T47D (cell line): ENCODE data around the gene ALAS1.
"Not testable (repeated sequence)": the region's sequence is repeated elsewhere in the genome, so short reads cannot be mapped to it uniquely, and the experiment has no call there.

ENCODE experiments used
- DNase-seq, 2 experiments: peaks; one replicate each; pipeline versions ENCODE4 v3.0.0 to v3.0.0-alpha.2; 2011 to 2012; ENCODE audit warnings: low read depth in 1 of 2, low spot score in 1 of 2
- JUND ChIP-seq: IDR thresholded peaks from 2 replicates; pipeline ENCODE4 v1.6.1; 2012; ENCODE audit warnings: low read depth
- in situ Hi-C: cut with HindIII; loops from 2 replicates; pipeline ENCODE4 v1.10.0; 2016; ENCODE audit warnings: low sequenced_read_pairs, low pct_unique_long_range_greater_than_20kb

Gene ALAS1

DNA sequence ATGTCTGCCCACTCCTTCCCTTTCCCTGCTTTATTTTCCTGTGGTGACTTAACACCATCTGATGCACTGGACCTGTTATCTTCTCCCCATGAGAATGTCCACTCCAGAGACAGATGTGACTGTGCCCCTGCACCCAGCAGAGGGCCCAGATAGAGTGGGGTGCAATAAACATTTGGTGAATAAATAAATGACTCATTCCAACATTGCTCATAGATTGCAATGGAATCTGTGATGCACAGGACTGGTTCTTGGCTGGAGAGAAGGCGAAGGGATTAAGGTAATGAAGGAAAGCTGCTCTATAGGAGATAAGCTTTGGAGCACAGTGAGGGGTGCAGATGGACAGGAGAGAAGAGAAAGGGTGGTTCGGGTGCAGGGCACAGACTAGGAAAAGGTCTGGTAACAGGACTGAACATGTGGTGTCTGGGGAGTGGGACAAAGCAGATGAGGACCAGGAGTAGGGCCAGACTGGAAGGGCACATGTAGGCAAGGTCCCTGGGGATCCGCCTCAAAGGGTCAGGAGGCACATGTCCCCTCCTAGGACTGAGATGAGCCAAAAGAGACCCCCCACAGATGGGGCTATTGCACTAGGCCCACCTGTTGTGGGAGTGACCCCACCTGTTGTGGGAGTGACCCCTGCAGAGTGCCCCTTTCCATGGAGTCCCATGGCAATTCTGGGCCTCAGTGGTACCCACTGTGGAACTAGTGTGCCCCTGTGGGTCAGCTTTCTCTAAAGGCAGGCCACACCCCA is 26.3 kb upstream of the ALAS1 start:
- in situ Hi-C loops, result no loop called here
- TF ChIP-seq JUND, result no peak
- no peak for DNase-seq

DNA sequence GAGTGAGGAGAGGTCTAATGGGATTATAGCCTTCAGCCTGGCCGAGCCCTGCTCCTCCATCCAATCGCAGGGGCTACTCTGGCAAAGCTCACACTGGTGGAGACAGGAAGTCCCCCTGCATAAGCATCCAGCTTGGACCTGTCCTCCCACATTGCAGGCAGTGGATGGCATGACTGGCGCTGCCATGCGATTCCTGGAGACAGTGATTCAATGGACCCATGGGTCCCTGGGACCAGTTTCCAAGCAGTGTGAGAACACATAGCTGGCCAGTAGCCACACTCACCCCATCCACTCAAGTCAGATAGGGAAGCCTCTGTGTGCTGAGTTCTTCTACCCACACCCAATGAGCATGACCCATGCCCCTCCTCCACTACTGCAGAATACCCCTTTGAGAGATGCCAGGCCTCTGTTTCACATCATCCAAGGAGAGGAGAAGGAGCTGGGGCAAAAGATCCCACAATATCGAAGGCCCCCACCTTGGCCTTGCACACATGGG is 25.6 kb upstream of the ALAS1 start:
- DNase-seq, result no peak
- in situ Hi-C loops, result no loop called here
- no peak for TF ChIP-seq JUND

DNA sequence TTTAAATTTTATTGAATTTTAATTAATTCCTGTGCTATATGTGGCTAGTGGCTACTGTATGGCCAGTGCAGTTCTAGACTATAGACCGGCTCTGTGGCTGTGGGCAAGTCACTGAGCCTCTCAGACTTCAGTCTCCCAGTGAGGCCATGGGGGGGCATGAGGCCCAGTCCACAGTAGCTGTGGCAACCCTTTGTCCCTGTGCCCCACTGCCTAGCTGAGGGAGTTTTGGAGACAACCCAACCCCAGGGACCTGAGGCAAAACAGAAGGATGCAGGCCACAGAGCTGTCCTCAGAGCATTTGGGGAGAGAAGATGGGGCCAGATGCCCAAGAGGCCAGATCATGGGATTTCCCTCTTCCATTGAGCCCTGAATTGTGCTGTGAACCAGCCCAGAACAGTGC is 24.9 kb upstream of the ALAS1 start:
- no peak for DNase-seq
- in situ Hi-C loops, result no loop called here
- TF ChIP-seq JUND, result no peak

DNA sequence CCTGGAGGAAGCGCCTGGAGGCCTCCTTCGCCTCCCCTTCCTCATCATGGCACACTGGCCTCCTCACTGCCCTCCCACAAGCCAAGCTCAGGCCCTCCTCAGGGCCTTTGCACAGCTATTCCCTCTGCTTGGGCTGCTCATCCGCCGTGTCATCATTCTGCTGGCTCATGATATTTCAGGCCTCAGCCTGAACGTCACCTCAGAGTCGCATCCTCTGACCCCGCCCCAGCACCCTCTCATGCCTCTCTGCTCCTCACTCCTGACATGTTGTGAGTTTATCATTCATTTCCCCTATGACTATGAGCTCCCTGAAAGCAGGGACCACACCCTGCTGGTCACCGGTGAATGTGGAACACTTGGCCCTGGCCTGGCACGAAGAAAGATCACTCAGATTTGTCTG is 23.1 kb upstream of the ALAS1 start:
- no peak for TF ChIP-seq JUND
- in situ Hi-C loops, result no loop called here
- no peak for DNase-seq

DNA sequence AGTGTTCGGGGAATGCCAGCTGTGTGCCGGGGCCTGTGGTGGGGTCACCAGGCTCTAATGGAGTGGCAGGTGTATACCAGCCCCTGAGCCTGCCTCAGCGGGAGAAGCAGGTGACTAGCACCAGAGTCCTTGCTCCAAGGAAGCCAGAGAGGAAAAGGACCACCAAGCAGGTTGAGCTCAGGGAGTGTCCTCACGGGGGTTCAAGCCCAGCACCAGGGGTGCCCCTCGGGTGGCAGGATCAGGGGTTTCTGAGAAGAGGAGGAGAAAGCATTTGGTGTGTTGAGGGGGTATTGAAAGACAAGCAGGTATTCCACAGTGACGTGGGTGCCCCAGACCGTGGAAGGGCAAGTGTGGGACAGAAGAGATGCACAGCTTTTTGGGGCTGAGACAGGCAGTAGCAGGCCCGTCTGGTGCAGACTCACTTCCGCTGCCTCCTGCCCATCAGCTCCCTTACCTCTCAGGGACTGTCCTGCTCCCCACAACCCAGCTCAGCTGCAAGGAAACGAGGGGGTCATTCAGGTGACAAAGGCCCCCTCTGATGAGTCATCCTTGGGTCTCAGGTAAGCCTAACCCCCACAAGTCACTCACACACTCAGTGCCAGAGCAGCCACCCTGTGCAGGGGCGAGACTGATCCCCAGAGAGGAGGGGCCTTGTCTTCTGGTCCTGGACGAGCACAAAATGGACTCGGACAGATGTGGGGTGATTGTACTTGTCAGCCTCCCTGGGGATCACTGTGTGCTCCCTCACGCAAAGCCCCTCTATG is 22.4 kb upstream of the ALAS1 start:
- in situ Hi-C loops, result no loop called here
- DNase-seq, result no peak
- no peak for TF ChIP-seq JUND

DNA sequence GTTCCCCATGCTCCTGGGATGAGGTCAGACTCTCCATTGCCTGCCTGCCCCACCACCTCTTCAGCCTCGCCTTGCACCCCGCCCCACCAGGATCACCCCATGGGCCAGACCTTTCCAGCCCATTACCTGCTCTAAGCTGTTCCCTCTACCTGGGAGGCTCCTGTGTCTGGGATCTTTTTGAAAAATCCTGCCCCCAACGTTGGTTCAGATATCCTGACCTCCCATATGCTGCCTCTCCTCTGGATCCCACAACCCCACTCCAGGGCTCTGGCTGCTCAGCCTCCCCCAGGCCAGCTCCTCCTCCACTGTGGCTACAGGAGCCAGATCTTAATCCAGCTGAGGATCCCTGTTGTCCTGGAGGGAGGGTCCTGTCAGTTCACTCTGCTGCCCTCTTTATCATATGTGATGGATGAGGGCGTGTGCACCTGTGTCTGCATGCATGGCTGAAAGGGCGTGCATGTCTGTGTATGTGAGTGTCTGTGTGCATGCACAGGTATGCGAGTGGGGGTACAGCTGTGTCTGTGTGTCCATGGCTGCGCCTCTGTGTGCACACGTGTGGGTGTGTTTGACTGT is 21.7 kb upstream of the ALAS1 start:
- DNase-seq, result no peak
- TF ChIP-seq JUND, result no peak
- in situ Hi-C loops, result no loop called here

DNA sequence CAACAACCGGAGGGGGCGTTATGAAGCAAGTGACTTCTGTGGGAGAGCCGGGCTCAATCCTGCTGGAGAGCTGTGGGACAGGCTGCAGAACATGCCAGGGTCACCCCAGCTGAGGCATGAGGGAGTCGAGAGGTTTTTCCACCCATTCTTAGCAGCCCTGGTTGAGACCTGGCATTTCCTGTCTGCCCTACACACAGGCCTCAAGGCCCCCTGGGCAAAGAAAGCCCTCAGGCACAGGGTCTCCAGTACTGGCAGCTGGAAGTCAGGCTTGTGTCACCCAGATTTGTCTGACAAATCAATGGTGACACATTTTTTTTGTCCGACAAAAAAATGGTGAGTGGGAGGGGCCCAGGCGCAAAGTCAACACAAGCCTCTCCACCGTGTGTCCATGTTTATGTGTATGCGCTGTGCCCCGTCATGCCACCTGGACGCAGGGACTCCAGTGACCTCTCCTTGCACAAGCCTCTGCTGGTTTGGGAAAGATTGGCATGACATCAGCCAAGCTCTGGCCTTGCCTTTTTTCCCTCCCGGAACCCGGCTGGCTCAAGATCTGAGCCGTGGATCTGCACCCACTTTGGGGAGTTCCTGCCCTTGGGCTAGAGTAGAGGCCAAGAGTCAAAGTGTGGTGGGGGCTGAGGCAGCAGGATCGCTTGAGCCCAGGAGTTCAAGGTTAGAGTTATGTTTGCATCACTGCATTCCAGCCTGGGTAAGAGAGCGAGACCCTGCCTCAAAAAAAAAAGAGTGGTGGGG is 20.8 kb upstream of the ALAS1 start:
- no peak for TF ChIP-seq JUND
- DNase-seq, result no peak
- in situ Hi-C loops, result no loop called here

DNA sequence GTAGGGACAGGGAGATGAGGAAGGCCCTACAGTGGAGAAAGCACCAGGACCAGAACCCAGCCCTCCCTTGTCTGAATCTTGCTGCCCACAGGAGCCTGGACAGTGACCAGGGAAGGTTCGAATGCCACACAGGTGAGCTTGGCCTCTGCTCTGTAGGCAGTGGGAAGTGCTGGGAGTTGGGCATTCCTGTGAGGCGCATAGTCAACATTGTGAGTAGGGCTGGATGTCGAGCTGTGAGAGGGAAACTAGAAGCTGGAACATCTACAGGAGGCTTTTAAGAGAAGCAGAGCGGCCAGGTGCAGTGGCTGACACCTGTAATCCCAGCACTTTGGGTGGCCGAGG is 20.3 kb upstream of the ALAS1 start:
- peak in 1 of 2 experiments; percentile 23 for DNase-seq
- no peak for TF ChIP-seq JUND
- in situ Hi-C loops, result no loop called here

DNA sequence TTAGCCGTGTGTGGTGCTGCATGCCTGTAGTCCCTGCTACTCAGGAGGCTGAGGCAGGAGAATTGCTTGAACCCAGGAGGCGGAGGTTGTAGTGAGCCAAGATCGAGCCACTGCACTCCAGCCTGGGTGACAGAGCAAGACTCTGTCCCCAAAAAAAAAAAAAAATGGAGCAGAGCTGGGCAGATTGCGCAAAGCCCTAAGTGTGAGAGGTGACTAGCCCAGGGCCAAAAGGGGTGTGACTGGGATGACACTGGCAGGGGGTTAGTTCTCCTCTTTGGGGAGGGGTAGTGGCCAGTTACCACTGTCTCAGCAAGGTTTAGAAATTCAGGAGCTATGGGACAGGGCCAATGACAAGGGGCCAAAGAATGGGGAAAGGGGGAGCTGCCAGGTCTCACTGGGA is 19.8 kb upstream of the ALAS1 start:
- in situ Hi-C loops, DNase-seq: not testable (repeated sequence)

DNA sequence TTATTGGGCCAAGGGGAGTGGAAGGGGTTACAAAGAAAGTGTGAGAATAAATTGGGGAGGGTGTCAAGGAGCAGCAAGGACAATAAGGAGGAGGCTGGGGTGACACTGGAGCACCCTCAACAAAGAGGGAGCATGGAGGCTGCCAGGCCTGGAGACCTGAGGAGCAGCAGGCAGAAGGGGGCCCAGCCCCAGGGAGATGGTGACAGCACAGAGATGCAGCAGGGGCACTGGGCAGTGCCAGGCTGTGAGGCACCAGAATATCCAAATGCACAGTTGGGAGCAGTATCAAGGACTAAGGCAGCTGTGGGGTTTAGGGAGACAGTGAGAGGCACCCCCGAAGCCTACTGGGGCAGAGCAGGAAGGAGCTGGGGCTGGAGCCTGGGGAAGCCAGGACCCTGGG is 19.4 kb upstream of the ALAS1 start:
- in situ Hi-C loops, result no loop called here
- DNase-seq, result no peak
- no peak for TF ChIP-seq JUND

DNA sequence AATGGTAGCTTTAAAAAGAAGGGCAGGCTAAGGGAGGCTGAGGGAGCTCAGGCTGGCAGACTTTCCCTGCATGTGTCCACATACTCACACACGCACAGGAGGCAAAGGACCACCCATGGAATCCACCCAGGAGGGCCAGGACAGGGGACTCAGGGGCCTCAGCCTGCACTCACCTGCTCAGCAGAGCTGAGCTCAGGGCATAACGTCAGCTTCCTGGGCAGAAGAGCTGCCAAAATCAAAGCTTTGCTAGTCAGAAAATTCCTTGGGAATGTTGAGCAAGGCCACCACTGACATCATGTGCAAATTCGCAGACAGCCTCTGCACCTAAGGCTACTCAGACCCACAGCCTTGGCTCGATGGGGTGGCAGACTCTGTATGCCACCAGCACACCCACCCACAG is 16.4 kb upstream of the ALAS1 start:
- peak; percentile 17 to 20 for DNase-seq
- no peak for TF ChIP-seq JUND
- in situ Hi-C loops, result no loop called here

DNA sequence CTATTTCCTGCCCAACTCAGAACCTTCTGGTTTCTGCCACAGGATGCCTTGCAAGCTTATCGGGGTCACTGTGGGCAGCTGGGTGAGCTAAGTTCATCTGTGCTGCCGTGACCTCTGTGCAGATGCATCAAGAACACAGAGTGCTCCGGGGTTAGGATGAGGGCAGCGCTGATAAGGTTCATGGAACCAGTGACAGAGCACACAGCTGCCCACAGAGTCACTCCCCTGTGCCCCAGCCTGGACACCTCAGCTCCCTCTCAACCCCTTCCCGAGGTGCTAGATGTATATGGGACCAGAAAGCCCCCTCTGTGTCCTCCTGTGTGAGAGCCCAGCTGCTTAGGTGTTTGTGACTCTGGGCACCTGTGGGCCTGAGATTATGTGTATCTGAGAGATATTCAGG is 15.8 kb upstream of the ALAS1 start:
- in situ Hi-C loops, result no loop called here
- TF ChIP-seq JUND, result no peak
- no peak for DNase-seq

DNA sequence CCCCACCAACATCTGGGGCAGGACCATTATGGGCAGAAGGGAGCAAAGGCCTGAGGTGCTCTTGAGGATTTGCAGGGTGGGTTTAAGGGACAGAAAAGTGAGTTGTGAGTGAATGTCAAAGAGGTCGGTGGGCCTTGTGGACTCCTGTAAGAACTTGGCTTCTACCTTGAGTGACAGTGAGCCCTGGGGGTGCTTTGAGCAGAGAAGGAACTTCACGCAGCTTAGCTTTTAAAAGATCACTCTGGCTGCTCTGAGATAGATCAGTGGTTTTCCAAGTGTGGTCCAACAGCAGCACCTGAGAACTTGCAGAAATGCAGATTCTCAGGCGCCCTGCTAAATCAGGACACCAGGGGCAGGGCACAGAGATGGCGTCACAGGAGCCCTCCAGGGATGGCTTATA is 15.3 kb upstream of the ALAS1 start:
- no peak for TF ChIP-seq JUND

More for the DNA sequence above, 15.3 kb upstream of the ALAS1 start:
- no peak for DNase-seq
- in situ Hi-C loops, result no loop called here
